ENCODE data around the gene PAPSS1. TPM values are rescaled to one million over a fixed set of nuclear protein-coding genes. Genes with fewer than 3 reads are reported as not detected.

The PAPSS1 gene
- polyA plus RNA-seq = 10 to 100 TPM; 25.5 to 34.6 TPM

GRCh38 chr4:107719922-107720722 lies at the start of gene PAPSS1:
Gene PAPSS1, minus strand, starts transcription at chr4:107720234. Its CDS starts 55 bp downstream, at chr4:107720179.
- 0% methylated on average over 85 to 90 of the region's 90 CpGs for WGBS, 2 donors
- H3K27me3 ChIP-seq (ENCODE audit: control insufficient read depth in 1 of 2, insufficient read depth in 2 of 2, low read length in 2 of 2) = no peaks in the 10 kb centered on the region
- peak within 1 kb of the TSS; percentile 85 to 88 for H3K4me3 ChIP-seq (ENCODE audit: low read depth in 1 of 2, low read length in 2 of 2)
- no peaks in the 10 kb centered on the region for H3K4me1 ChIP-seq (ENCODE audit: control insufficient read depth in 2 of 2, insufficient read depth in 2 of 2, low read length in 1 of 2)
- no peaks in the 10 kb centered on the region for H3K36me3 ChIP-seq (ENCODE audit: control insufficient read depth in 2 of 2, insufficient read depth in 2 of 2, low read length in 1 of 2)
- peak within 1 kb of the TSS; percentile 88 to 89 for H3K27ac ChIP-seq (ENCODE audit: low read depth in 2 of 2, low read length in 1 of 2)
- H3K9me3 ChIP-seq (ENCODE audit: control insufficient read depth in 2 of 2, insufficient read depth in 1 of 2, low read depth in 1 of 2, low read length in 1 of 2) = no peaks in the 10 kb centered on the region

- Histone ChIP-seq H3K36me3 (ENCODE audit: control insufficient read depth in 2 of 2, insufficient read depth in 2 of 2, low read length in 1 of 2) (no peaks in the 10 kb centered on the region), H3K4me1 (ENCODE audit: control insufficient read depth in 2 of 2, insufficient read depth in 2 of 2, low read length in 1 of 2) (no peaks in the 10 kb centered on the region), H3K27ac (ENCODE audit: low read depth in 2 of 2, low read length in 1 of 2) (no peak overlapping the region), H3K9me3 (ENCODE audit: control insufficient read depth in 2 of 2, insufficient read depth in 1 of 2, low read depth in 1 of 2, low read length in 1 of 2) (no peaks in the 10 kb centered on the region), H3K4me3 (ENCODE audit: low read depth in 1 of 2, low read length in 2 of 2) (no peak overlapping the region), H3K27me3 (ENCODE audit: control insufficient read depth in 1 of 2, insufficient read depth in 2 of 2, low read length in 2 of 2) (no peaks in the 10 kb centered on the region)
- WGBS, 2 donors = 74 to 79% methylated on average over 10 of the region's 10 CpGs
Measured at GRCh38 chr4:107760281-107760947, 40.4 kb upstream of the PAPSS1 start.

GRCh38 chr4:107757864-107758476 lies 37.9 kb upstream of the PAPSS1 start:
- no peaks in the 10 kb centered on the region for H3K27me3 ChIP-seq (ENCODE audit: control insufficient read depth in 1 of 2, insufficient read depth in 2 of 2, low read length in 2 of 2)
- H3K27ac ChIP-seq (ENCODE audit: low read depth in 2 of 2, low read length in 1 of 2) = no peak overlapping the region
- 41 to 45% methylated on average over 2 of the region's 2 CpGs for WGBS, 2 donors
- H3K36me3 ChIP-seq (ENCODE audit: control insufficient read depth in 2 of 2, insufficient read depth in 2 of 2, low read length in 1 of 2) = no peaks in the 10 kb centered on the region
- no peak overlapping the region for H3K4me3 ChIP-seq (ENCODE audit: low read depth in 1 of 2, low read length in 2 of 2)
- no peaks in the 10 kb centered on the region for H3K9me3 ChIP-seq (ENCODE audit: control insufficient read depth in 2 of 2, insufficient read depth in 1 of 2, low read depth in 1 of 2, low read length in 1 of 2)
- H3K4me1 ChIP-seq (ENCODE audit: control insufficient read depth in 2 of 2, insufficient read depth in 2 of 2, low read length in 1 of 2) = no peaks in the 10 kb centered on the region

- no peaks in the 10 kb centered on the region for H3K9me3 ChIP-seq (ENCODE audit: control insufficient read depth in 2 of 2, insufficient read depth in 1 of 2, low read depth in 1 of 2, low read length in 1 of 2)
- H3K4me3 ChIP-seq (ENCODE audit: low read depth in 1 of 2, low read length in 2 of 2) = no peak overlapping the region
- no peak overlapping the region for H3K27ac ChIP-seq (ENCODE audit: low read depth in 2 of 2, low read length in 1 of 2)
- WGBS, 2 donors = 83 to 84% methylated on average over 5 of the region's 5 CpGs
- H3K4me1 ChIP-seq (ENCODE audit: control insufficient read depth in 2 of 2, insufficient read depth in 2 of 2, low read length in 1 of 2) = no peaks in the 10 kb centered on the region
- H3K27me3 ChIP-seq (ENCODE audit: control insufficient read depth in 1 of 2, insufficient read depth in 2 of 2, low read length in 2 of 2) = no peaks in the 10 kb centered on the region
- no peaks in the 10 kb centered on the region for H3K36me3 ChIP-seq (ENCODE audit: control insufficient read depth in 2 of 2, insufficient read depth in 2 of 2, low read length in 1 of 2)
Measured at GRCh38 chr4:107757283-107757682, 37.2 kb upstream of the PAPSS1 start.

GRCh38 chr4:107755841-107756356 lies 35.9 kb upstream of the PAPSS1 start:
- no peaks in the 10 kb centered on the region for H3K36me3 ChIP-seq (ENCODE audit: control insufficient read depth in 2 of 2, insufficient read depth in 2 of 2, low read length in 1 of 2)
- H3K4me1 ChIP-seq (ENCODE audit: control insufficient read depth in 2 of 2, insufficient read depth in 2 of 2, low read length in 1 of 2) = no peaks in the 10 kb centered on the region
- WGBS, 2 donors = 59 to 68% methylated on average over 4 of the region's 4 CpGs
- no peaks in the 10 kb centered on the region for H3K27me3 ChIP-seq (ENCODE audit: control insufficient read depth in 1 of 2, insufficient read depth in 2 of 2, low read length in 2 of 2)
- no peak overlapping the region for H3K27ac ChIP-seq (ENCODE audit: low read depth in 2 of 2, low read length in 1 of 2)
- no peaks in the 10 kb centered on the region for H3K9me3 ChIP-seq (ENCODE audit: control insufficient read depth in 2 of 2, insufficient read depth in 1 of 2, low read depth in 1 of 2, low read length in 1 of 2)
- H3K4me3 ChIP-seq (ENCODE audit: low read depth in 1 of 2, low read length in 2 of 2) = no peak overlapping the region

GRCh38 chr4:107751670-107752069 lies 31.6 kb upstream of the PAPSS1 start:
- WGBS, 2 donors = 63 to 72% methylated on average over 2 of the region's 2 CpGs
- Histone ChIP-seq H3K27me3 (ENCODE audit: control insufficient read depth in 1 of 2, insufficient read depth in 2 of 2, low read length in 2 of 2) (no peaks in the 10 kb centered on the region), H3K27ac (ENCODE audit: low read depth in 2 of 2, low read length in 1 of 2) (no peak overlapping the region), H3K36me3 (ENCODE audit: control insufficient read depth in 2 of 2, insufficient read depth in 2 of 2, low read length in 1 of 2) (no peaks in the 10 kb centered on the region), H3K4me1 (ENCODE audit: control insufficient read depth in 2 of 2, insufficient read depth in 2 of 2, low read length in 1 of 2) (no peaks in the 10 kb centered on the region), H3K4me3 (ENCODE audit: low read depth in 1 of 2, low read length in 2 of 2) (no peak overlapping the region), H3K9me3 (ENCODE audit: control insufficient read depth in 2 of 2, insufficient read depth in 1 of 2, low read depth in 1 of 2, low read length in 1 of 2) (no peaks in the 10 kb centered on the region)

GRCh38 chr4:107747748-107748486 lies 27.9 kb upstream of the PAPSS1 start:
- H3K4me3 ChIP-seq (ENCODE audit: low read depth in 1 of 2, low read length in 2 of 2) = no peak overlapping the region
- no peak overlapping the region for H3K27ac ChIP-seq (ENCODE audit: low read depth in 2 of 2, low read length in 1 of 2)
- no peaks in the 10 kb centered on the region for H3K27me3 ChIP-seq (ENCODE audit: control insufficient read depth in 1 of 2, insufficient read depth in 2 of 2, low read length in 2 of 2)
- H3K9me3 ChIP-seq (ENCODE audit: control insufficient read depth in 2 of 2, insufficient read depth in 1 of 2, low read depth in 1 of 2, low read length in 1 of 2) = no peaks in the 10 kb centered on the region
- no peaks in the 10 kb centered on the region for H3K4me1 ChIP-seq (ENCODE audit: control insufficient read depth in 2 of 2, insufficient read depth in 2 of 2, low read length in 1 of 2)
- 64 to 70% methylated on average over 5 of the region's 5 CpGs for WGBS, 2 donors
- H3K36me3 ChIP-seq (ENCODE audit: control insufficient read depth in 2 of 2, insufficient read depth in 2 of 2, low read length in 1 of 2) = no peaks in the 10 kb centered on the region

GRCh38 chr4:107746161-107746560 lies 26.1 kb upstream of the PAPSS1 start:
- no peaks in the 10 kb centered on the region for H3K36me3 ChIP-seq (ENCODE audit: control insufficient read depth in 2 of 2, insufficient read depth in 2 of 2, low read length in 1 of 2)
- no peaks in the 10 kb centered on the region for H3K27me3 ChIP-seq (ENCODE audit: control insufficient read depth in 1 of 2, insufficient read depth in 2 of 2, low read length in 2 of 2)
- H3K27ac ChIP-seq (ENCODE audit: low read depth in 2 of 2, low read length in 1 of 2) = no peak overlapping the region
- no peaks in the 10 kb centered on the region for H3K9me3 ChIP-seq (ENCODE audit: control insufficient read depth in 2 of 2, insufficient read depth in 1 of 2, low read depth in 1 of 2, low read length in 1 of 2)
- no peak overlapping the region for H3K4me3 ChIP-seq (ENCODE audit: low read depth in 1 of 2, low read length in 2 of 2)
- no peaks in the 10 kb centered on the region for H3K4me1 ChIP-seq (ENCODE audit: control insufficient read depth in 2 of 2, insufficient read depth in 2 of 2, low read length in 1 of 2)
- WGBS, 2 donors = 88% methylated on average over 1 of the region's 1 CpG

- H3K4me1 ChIP-seq (ENCODE audit: control insufficient read depth in 2 of 2, insufficient read depth in 2 of 2, low read length in 1 of 2) = no peaks in the 10 kb centered on the region
- no peaks in the 10 kb centered on the region for H3K36me3 ChIP-seq (ENCODE audit: control insufficient read depth in 2 of 2, insufficient read depth in 2 of 2, low read length in 1 of 2)
- H3K4me3 ChIP-seq (ENCODE audit: low read depth in 1 of 2, low read length in 2 of 2) = no peak overlapping the region
- H3K9me3 ChIP-seq (ENCODE audit: control insufficient read depth in 2 of 2, insufficient read depth in 1 of 2, low read depth in 1 of 2, low read length in 1 of 2) = no peaks in the 10 kb centered on the region
- no peaks in the 10 kb centered on the region for H3K27me3 ChIP-seq (ENCODE audit: control insufficient read depth in 1 of 2, insufficient read depth in 2 of 2, low read length in 2 of 2)
- H3K27ac ChIP-seq (ENCODE audit: low read depth in 2 of 2, low read length in 1 of 2) = no peak overlapping the region
Measured at GRCh38 chr4:107744532-107744931, 24.5 kb upstream of the PAPSS1 start.
